GM12874 (cell line): ENCODE measurements around the gene ANXA1.

Experiments used
- TF ChIP-seq, protein P1 (sequence below): IDR thresholded peaks from 2 replicates; pipeline ENCODE4 v1.5.1; 2011; ENCODE audit warnings: low read depth, mild to moderate bottlenecking, control low read depth, low read length, moderate library complexity; ENCODE audit not compliant: insufficient read depth

Gene ANXA1

DNA sequence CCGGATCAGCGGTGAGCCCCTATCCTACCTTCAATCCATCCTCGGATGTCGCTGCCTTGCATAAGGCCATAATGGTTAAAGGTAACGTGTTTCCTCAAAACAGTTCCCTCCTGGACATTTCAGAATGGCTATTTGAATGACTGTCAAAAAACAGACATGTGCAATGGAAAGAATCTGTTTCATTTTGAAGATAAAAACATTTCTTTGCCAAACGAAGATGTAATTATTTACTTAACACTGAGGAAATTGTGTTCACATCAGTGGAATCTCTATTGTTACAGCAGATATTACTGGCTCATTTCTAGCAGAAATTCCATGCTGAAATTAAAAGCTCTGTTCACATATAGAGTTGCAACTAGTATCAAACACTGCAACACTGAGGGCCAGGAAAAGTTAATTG, 7.1 kb downstream of the ANXA1 start:
- TF ChIP-seq, protein P1, sequence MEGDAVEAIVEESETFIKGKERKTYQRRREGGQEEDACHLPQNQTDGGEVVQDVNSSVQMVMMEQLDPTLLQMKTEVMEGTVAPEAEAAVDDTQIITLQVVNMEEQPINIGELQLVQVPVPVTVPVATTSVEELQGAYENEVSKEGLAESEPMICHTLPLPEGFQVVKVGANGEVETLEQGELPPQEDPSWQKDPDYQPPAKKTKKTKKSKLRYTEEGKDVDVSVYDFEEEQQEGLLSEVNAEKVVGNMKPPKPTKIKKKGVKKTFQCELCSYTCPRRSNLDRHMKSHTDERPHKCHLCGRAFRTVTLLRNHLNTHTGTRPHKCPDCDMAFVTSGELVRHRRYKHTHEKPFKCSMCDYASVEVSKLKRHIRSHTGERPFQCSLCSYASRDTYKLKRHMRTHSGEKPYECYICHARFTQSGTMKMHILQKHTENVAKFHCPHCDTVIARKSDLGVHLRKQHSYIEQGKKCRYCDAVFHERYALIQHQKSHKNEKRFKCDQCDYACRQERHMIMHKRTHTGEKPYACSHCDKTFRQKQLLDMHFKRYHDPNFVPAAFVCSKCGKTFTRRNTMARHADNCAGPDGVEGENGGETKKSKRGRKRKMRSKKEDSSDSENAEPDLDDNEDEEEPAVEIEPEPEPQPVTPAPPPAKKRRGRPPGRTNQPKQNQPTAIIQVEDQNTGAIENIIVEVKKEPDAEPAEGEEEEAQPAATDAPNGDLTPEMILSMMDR: no peak

GRCh38 chr9:73160868-73161267, 9.2 kb downstream of the ANXA1 start:
- TF ChIP-seq, protein P1: no peak

DNA sequence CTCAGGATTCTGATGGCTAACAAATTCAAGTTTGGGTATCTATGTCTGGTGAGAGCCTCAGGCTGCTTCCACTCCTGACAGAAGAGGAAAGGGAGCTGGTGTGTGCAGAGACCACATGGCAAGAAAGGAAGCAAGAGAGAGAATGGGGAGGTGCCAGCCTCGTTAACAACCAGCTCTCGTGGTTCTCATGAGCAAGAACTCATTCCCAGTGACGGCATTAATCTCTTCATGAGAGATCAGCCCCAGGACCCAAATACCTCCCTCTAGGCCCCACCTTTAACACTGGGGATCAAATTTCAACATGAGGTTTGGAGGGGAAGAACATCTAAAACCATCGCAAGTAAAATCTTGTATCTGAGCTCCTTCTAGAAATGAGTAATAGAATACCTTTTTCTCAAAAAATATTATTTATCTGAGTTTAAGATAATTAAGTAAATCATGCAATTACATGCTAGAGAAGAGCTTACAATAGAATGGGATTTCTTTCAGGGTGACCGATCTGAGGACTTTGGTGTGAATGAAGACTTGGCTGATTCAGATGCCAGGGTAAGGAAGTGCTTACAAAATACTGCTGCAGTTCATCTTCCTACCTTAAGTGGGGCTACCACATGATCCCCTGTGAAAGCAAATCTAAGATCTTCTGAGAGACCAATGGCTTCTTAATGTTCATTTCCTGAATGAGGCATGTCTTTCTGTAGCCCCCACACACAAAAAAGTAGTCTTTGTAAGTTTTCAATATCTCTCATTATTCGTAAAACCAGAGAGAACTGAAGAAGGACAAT, 11.5 kb downstream of the ANXA1 start:
- TF ChIP-seq, protein P1: no peak

DNA sequence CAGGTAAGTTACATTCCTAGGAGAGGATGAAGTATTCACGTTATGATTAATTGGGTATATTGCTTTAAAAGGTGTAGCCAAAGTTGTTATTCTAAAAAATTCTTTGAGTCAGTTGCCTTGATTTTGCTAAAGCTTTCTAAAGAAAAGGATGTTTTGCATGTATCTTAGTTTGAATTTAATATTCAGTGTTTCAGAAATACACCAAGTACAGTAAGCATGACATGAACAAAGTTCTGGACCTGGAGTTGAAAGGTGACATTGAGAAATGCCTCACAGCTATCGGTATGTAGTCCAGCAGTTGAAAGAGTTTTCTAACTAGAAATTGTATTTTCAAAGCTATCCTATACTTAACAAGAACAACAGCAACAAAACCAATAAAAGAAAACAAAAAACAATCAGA, 14.2 kb downstream of the ANXA1 start:
- TF ChIP-seq, protein P1: no peak

GRCh38 chr9:73166468-73166867, 14.8 kb downstream of the ANXA1 start:
- TF ChIP-seq, protein P1: no peak

DNA sequence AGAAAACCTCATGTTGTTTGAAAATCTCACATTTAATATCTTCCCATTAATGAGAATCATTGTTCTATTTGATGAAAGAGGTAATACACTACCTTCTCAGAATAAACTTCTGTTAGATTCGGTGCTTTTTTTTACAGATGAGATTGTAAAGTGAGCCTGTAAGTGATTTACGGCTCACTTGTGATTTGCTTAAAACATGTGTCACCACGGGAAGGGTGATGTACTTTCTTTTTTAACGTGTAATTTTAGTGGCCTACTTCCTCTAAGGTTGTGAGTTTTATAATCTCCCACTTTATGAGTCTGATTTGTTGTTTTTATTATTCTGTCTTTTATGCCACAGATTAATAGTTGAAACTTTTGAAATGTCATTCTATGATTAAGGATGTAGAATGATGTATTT, 15.9 kb downstream of the ANXA1 start:
- TF ChIP-seq, protein P1: no peak

GRCh38 chr9:73168298-73168934, 16.8 kb downstream of the ANXA1 start:
- TF ChIP-seq, protein P1: no peak
